ENCODE data around the gene JOSD1. TPM values are rescaled to one million over a fixed set of nuclear protein-coding genes. Genes with fewer than 3 reads are reported as not detected.

Gene JOSD1
- total and polyA plus RNA-seq, 10 of the 15 experiments (the other 5 are each of a cell fraction or from before 2014, with no cell fraction given): 6.2 to 54.6 (median 40.5) TPM

GRCh38 chr22:38719196-38719595, 18.5 kb upstream of the JOSD1 start:
- intact Hi-C loops (cut with micrococcal nuclease; ENCODE audit: unreplicated experiment) (no loop called here), in situ Hi-C loops (cut with MboI) (no loop called here)
- H3K4me2 ChIP-seq (ENCODE audit: control insufficient read depth, insufficient read depth): no peak overlapping the region
- no peak for FAIRE-seq
- BruUV-seq (replicated peaks): no TSS peak
- no peaks in the 10 kb centered on the region for H3K27me3 ChIP-seq (replicated peaks in 1 of 2; ENCODE audit: control insufficient read depth in 2 of 2, insufficient read depth in 2 of 2, low read length in 1 of 2)
- peaks cover 10% of the 10 kb centered on the region for H3K79me2 ChIP-seq (ENCODE audit: control insufficient read depth, insufficient read depth, low read length)
- H3K27ac ChIP-seq (ENCODE audit: control insufficient read depth, insufficient read depth): no peak overlapping the region
- no peak for DNase-seq (ENCODE audit: low read depth, low spot score)
- ChIA-PET CTCF (no interaction called here), SMC1A (ENCODE audit: uncharacterized antibody, unreplicated experiment) (no interaction called here), POLR2A (interaction anchor here (1.0 kb wide), 1 partner anchor 12 kb away, joined by 5 read pairs; no protein-coding TSS in a partner anchor), RAD21 (ENCODE audit: unreplicated experiment) (no interaction called here)
- no peak for TF ChIP-seq IKZF2 (IDR thresholded peaks at IDR 0.05)
- H4K20me1 ChIP-seq (ENCODE audit: control insufficient read depth, insufficient read depth): peaks cover 9% of the 10 kb centered on the region
- H3K9ac ChIP-seq (ENCODE audit: control insufficient read depth, insufficient read depth, low read length): no peak overlapping the region
- WGBS (ENCODE audit: insufficient coverage, insufficient replicate concordance, low lambda C conversion rate, missing lambda C conversion rate): 93% methylated on average over 6 of the region's 6 CpGs
- H2AFZ ChIP-seq (ENCODE audit: control insufficient read depth, low read depth, low read length): no peak overlapping the region
- H3K4me3 ChIP-seq: no peak overlapping the region
- no peaks in the 10 kb centered on the region for H3K4me1 ChIP-seq (ENCODE audit: control insufficient read depth, insufficient read depth, low read length)
- no peaks in the 10 kb centered on the region for H3K9me3 ChIP-seq (replicated peaks; ENCODE audit: control insufficient read depth, insufficient read depth, low read length)
- H3K36me3 ChIP-seq (ENCODE audit: control insufficient read depth in 2 of 2, insufficient read depth in 2 of 2, low read length in 1 of 2): peaks cover 36 to 53% of the 10 kb centered on the region in 2 experiments
- no peak for ATAC-seq

- no peak overlapping the region for H2AFZ ChIP-seq (ENCODE audit: control insufficient read depth, low read depth, low read length)
- H3K4me1 ChIP-seq (ENCODE audit: control insufficient read depth, insufficient read depth, low read length): no peaks in the 10 kb centered on the region
- no TSS peak for BruUV-seq (replicated peaks)
- CTCF ChIA-PET: no interaction called here
- no peak overlapping the region for H3K4me3 ChIP-seq
- TF ChIP-seq HDAC2 (IDR thresholded peaks at IDR 0.05) (no peak), NFIC (IDR thresholded peaks at IDR 0.05; ENCODE audit: low read depth, low read length) (no peak), BCL3 (IDR thresholded peaks at IDR 0.05; ENCODE audit: borderline replicate concordance, insufficient read depth, low read depth, low read length, poor library complexity, severe bottlenecking) (no peak), SMAD1 (IDR thresholded peaks at IDR 0.05; ENCODE audit: low read depth, partially characterized antibody) (no peak), SMAD5 (IDR thresholded peaks at IDR 0.05; ENCODE audit: low read depth) (no peak), NR2F1 (conservative IDR thresholded peaks at IDR 0.05) (no peak), CBFB (IDR thresholded peaks at IDR 0.05; ENCODE audit: low read depth) (no peak), SMARCA5 (IDR thresholded peaks at IDR 0.05) (no peak)
- RAD21 ChIA-PET (ENCODE audit: unreplicated experiment): no interaction called here
- no peaks in the 10 kb centered on the region for H3K9me3 ChIP-seq (replicated peaks; ENCODE audit: control insufficient read depth, insufficient read depth, low read length)
- in situ Hi-C loops (cut with MboI): no loop called here
- no peak overlapping the region for H3K27ac ChIP-seq (ENCODE audit: control insufficient read depth, insufficient read depth)
- H3K4me2 ChIP-seq (ENCODE audit: control insufficient read depth, insufficient read depth): no peak overlapping the region
- peaks cover 16% of the 10 kb centered on the region for H3K79me2 ChIP-seq (ENCODE audit: control insufficient read depth, insufficient read depth, low read length)
- peaks cover 9% of the 10 kb centered on the region for H4K20me1 ChIP-seq (ENCODE audit: control insufficient read depth, insufficient read depth)
- SMC1A ChIA-PET (ENCODE audit: uncharacterized antibody, unreplicated experiment): no interaction called here
- 94% methylated on average over 6 of the region's 6 CpGs for WGBS (ENCODE audit: insufficient coverage, insufficient replicate concordance, low lambda C conversion rate, missing lambda C conversion rate)
- POLR2A ChIA-PET: no interaction called here
- no peaks in the 10 kb centered on the region for H3K27me3 ChIP-seq (replicated peaks in 1 of 2; ENCODE audit: control insufficient read depth in 2 of 2, insufficient read depth in 2 of 2, low read length in 1 of 2)
- intact Hi-C loops (cut with micrococcal nuclease; ENCODE audit: unreplicated experiment): no loop called here
- H3K36me3 ChIP-seq (ENCODE audit: control insufficient read depth in 2 of 2, insufficient read depth in 2 of 2, low read length in 1 of 2): peaks cover 32 to 51% of the 10 kb centered on the region in 2 experiments
- no peak for DNase-seq (ENCODE audit: low read depth, low spot score)
- no peak for ATAC-seq
- FAIRE-seq: no peak
- H3K9ac ChIP-seq (ENCODE audit: control insufficient read depth, insufficient read depth, low read length): no peak overlapping the region
These were observed 17.7 kb upstream of the JOSD1 start for GRCh38 chr22:38718414-38718813.
